GM23248 (cell line): ENCODE results near the gene AKAP17A. TPM values are rescaled to one million over a fixed set of nuclear protein-coding genes. Genes with fewer than 3 reads are reported as not detected.

Experiments used
- DNase-seq: peaks from one replicate; pipeline ENCODE4 v3.0.0-alpha.2; 2015
- H2AFZ ChIP-seq: fragments of 200-600 bp; sonication (generic); 2 replicates; pipeline ENCODE4 v1.6.1; 2016; ENCODE audit warnings: antibody characterized with exemption
- H3F3A ChIP-seq: fragments of 200-600 bp; sonication (generic); 2 replicates; pipeline ENCODE4 v1.6.1; 2016; ENCODE audit warnings: mild to moderate bottlenecking, antibody characterized with exemption, mixed run types; ENCODE audit not compliant: insufficient read depth
- H3K27ac ChIP-seq: fragments of 200-600 bp; sonication (generic); 2 replicates; pipeline ENCODE4 v1.5.1; 2016; ENCODE audit warnings: mild to moderate bottlenecking
- H3K27me3 ChIP-seq: fragments of 200-600 bp; sonication (generic); replicated peaks from 2 replicates; pipeline ENCODE4 v1.6.1; 2016; ENCODE audit warnings: mild to moderate bottlenecking; ENCODE audit not compliant: insufficient read depth
- H3K36me3 ChIP-seq: fragments of 200-600 bp; sonication (generic); 2 replicates; pipeline ENCODE4 v1.6.1; 2016; ENCODE audit warnings: low read depth, mild to moderate bottlenecking
- H3K4me1 ChIP-seq: fragments of 200-600 bp; sonication (generic); 2 replicates; pipeline ENCODE4 v1.6.1; 2016; ENCODE audit warnings: mild to moderate bottlenecking; ENCODE audit not compliant: insufficient read depth
- H3K4me2 ChIP-seq: fragments of 200-600 bp; sonication (generic); one replicate; pipeline ENCODE4 v1.6.1; 2016; ENCODE audit warnings: mild to moderate bottlenecking; ENCODE audit not compliant: unreplicated experiment
- H3K4me3 ChIP-seq: fragments of 200-600 bp; sonication (generic); 2 replicates; pipeline ENCODE4 v1.5.1; 2016; ENCODE audit warnings: mild to moderate bottlenecking
- H3K79me2 ChIP-seq: fragments of 200-600 bp; sonication (generic); 2 replicates; pipeline ENCODE4 v1.6.1; 2016; ENCODE audit warnings: mild to moderate bottlenecking; ENCODE audit not compliant: insufficient read depth
- H3K9ac ChIP-seq: fragments of 200-600 bp; sonication (generic); 2 replicates; pipeline ENCODE4 v1.6.1; 2016; ENCODE audit warnings: mild to moderate bottlenecking
- H3K9me2 ChIP-seq: fragments of 200-600 bp; sonication (generic); 2 replicates; pipeline ENCODE4 v1.6.1; 2016; ENCODE audit warnings: mixed run types, mild to moderate bottlenecking, moderate library complexity; ENCODE audit not compliant: insufficient read depth
- H3K9me3 ChIP-seq: fragments of 200-600 bp; sonication (generic); one replicate; pipeline ENCODE4 v1.6.1; 2017; ENCODE audit warnings: low read depth
- H4K20me1 ChIP-seq: fragments of 200-600 bp; sonication (generic); 2 replicates; pipeline ENCODE4 v1.6.0; 2016; ENCODE audit not compliant: insufficient read depth
- EZH2 ChIP-seq: fragments of 200-600 bp; sonication (generic); IDR thresholded peaks from 2 replicates; pipeline ENCODE4 v1.6.1; 2018; ENCODE audit warnings: antibody characterized with exemption, mild to moderate bottlenecking; ENCODE audit not compliant: insufficient read depth, poor library complexity, severe bottlenecking
- EZH2phosphoT487 ChIP-seq: fragments of 200-600 bp; sonication (generic); IDR thresholded peaks from 2 replicates; pipeline ENCODE4 v1.6.1; 2018; ENCODE audit warnings: antibody characterized with exemption, moderate library complexity, mild to moderate bottlenecking, low read depth; ENCODE audit not compliant: insufficient read depth
- WGBS, 2 experiments: methylation state at CpG; one replicate each; pipeline ENCODE4 v1.1.6; 2015 to 2017; ENCODE audit warnings: low lambda C conversion rate in 2 of 2, low coverage in 1 of 2; ENCODE audit errors: missing lambda C conversion rate in 2 of 2; 5-methylcytosine and 5-hydroxymethylcytosine counted together
- in situ Hi-C: fragments of 300-500 bp; cut with MboI; formaldehyde crosslinking; loops from 2 replicates; pipeline ENCODE4 v1.15.0; 2020
- polyA plus RNA-seq: library from polyadenylated mRNA; unstranded; fragments of >200 nt; fragmentation: Nextera tagmentation; extraction: Ambion mirVana; gene quantifications from 2 replicates; pipeline ENCODE4 v1.2.1, GENCODE V29; 2016
- total RNA-seq: library from RNA; depleted of rRNA; stranded (reverse); fragments of >200 nt; shearing (Covaris generic); gene quantifications from 2 replicates; pipeline ENCODE4 v1.2.3, GENCODE V29; 2014

The AKAP17A gene
- total and polyA plus RNA-seq, 2 experiments from 2014 or later = 11.6 to 23.3 TPM

DNA sequence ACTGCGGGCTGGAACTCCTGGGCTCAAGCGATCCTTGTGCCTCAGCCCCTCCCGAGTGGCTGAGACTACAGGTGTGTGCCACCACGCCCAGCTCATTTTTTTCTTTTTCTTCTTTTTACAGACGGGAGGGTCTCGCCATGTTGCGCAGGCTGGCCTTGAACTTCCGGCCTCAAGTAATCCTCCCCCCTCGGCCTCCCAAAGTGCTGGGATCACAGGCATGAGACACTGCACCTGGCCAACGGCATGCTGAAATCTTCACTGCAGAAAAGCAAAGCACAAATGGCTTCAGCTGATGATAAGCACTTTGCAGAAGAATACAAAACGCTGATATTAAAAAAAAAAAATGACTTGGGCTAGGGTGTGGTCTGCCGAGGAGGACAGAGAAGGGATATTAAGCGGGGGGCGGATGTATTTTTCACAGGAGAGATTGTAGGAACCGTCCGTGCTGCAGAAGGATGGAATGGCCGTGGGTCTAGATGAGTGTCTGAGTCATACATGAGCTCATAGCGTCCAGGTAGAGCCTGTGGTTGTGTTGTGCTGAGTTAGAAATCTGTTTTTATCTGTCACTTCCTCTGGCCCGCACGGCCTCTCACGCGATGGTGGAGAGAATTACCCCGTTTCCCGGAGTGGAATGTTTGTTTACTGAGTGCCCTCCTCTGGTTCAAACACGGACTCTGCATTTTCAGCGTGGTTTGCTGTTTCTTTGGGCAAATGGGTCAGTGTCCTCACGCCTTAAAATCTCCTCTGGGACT is 8.5 kb upstream of the AKAP17A start:
- no peak overlapping the region for H3K4me2 ChIP-seq
- H2AFZ ChIP-seq = no peak overlapping the region
- H3F3A ChIP-seq = no peaks in the 10 kb centered on the region
- no peak overlapping the region for H3K9ac ChIP-seq
- peak; percentile 25 for DNase-seq
- no peaks in the 10 kb centered on the region for H3K9me3 ChIP-seq
- H3K36me3 ChIP-seq = no peaks in the 10 kb centered on the region
- in situ Hi-C loops = no loop called here
- H3K27ac ChIP-seq = no peak overlapping the region
- H3K4me1 ChIP-seq = no peaks in the 10 kb centered on the region
- H3K4me3 ChIP-seq = no peak overlapping the region
- no peaks in the 10 kb centered on the region for H3K27me3 ChIP-seq
- 39 to 41% methylated on average over 26 to 27 of the region's 27 CpGs for WGBS, 2 experiments
- H3K9me2 ChIP-seq = no peaks in the 10 kb centered on the region
- no peaks in the 10 kb centered on the region for H4K20me1 ChIP-seq
- TF ChIP-seq EZH2 (no peak), EZH2phosphoT487 (no peak)
- H3K79me2 ChIP-seq = no peaks in the 10 kb centered on the region

DNA sequence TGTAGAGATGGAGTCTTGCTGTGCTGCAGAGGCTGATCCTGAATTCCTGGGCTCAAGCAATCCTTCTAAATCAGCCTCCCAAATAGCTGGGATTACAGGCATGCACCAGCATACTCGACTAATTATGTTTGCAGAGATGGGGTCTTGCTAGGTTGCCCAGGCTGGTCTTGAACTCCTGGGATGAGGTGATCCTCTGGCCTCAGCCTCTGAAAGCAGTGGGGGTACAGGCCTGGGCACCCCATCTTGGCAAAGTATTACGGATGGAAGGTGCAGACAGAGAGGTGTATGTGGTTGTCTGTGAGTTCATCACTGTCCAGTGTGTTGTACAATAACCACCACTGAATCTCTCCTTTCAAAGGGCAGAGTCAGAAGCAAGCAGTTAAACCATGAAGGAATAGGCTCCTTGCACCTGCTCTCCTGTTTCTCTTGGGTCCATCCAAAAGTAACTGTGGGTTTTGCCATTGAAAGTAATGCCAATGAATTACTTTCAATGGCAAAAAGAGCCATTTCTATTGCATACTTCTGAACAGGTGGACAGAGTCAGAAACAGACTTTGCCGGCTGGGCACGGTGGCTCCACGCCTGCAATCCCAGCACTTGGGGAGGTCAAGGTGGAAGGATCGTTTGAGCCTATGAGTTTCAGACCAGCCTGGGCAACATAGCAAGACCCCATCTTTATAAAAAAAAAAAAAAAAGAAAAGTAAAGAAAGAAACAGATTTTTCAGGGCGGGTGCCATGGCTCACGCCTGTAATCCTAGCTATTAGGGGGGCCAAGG is 7.0 kb upstream of the AKAP17A start:
- no peak for DNase-seq
- Histone ChIP-seq H3K4me3 (no peak overlapping the region), H4K20me1 (no peaks in the 10 kb centered on the region), H3K27me3 (no peaks in the 10 kb centered on the region), H3K27ac (no peak overlapping the region), H3K36me3 (no peaks in the 10 kb centered on the region), H3K9me3 (no peaks in the 10 kb centered on the region), H2AFZ (no peak overlapping the region), H3K9ac (no peak overlapping the region), H3K4me1 (no peaks in the 10 kb centered on the region), H3K9me2 (no peaks in the 10 kb centered on the region), H3F3A (no peaks in the 10 kb centered on the region), H3K4me2 (no peak overlapping the region), H3K79me2 (no peaks in the 10 kb centered on the region)
- TF ChIP-seq EZH2 (no peak), EZH2phosphoT487 (no peak)
- in situ Hi-C loops = no loop called here
- 60 to 61% methylated on average over 8 of the region's 8 CpGs for whole genome bisulfite sequencing, 2 experiments

DNA sequence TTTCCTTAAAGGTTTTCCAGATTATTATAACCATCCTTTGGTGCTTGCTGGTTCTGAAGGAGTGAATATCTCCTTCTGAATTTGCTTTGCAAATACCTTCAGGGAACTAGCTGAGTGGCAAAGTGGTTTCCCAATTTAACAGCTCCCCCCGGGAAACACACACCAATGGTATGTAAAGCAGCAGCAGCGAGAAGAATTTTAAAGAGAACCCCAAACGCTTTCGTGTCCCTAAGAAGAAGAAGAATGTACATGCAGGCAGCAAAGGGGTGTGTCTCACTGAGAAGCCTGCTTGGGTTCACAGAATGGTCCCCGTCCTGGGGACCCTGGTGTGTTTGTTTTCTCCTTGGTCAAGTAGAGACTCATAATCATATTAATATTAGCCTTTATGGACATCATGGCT is 4.2 kb upstream of the AKAP17A start:
- no peak overlapping the region for H2AFZ ChIP-seq
- no peaks in the 10 kb centered on the region for H3K9me2 ChIP-seq
- no peaks in the 10 kb centered on the region for H3F3A ChIP-seq
- no peaks in the 10 kb centered on the region for H3K9me3 ChIP-seq
- H3K4me1 ChIP-seq = no peaks in the 10 kb centered on the region
- no peaks in the 10 kb centered on the region for H3K27me3 ChIP-seq
- no peaks in the 10 kb centered on the region for H4K20me1 ChIP-seq
- in situ Hi-C loops = no loop called here
- H3K79me2 ChIP-seq = peaks cover 5% of the 10 kb centered on the region
- H3K9ac ChIP-seq = no peak overlapping the region
- no peak overlapping the region for H3K27ac ChIP-seq
- no peak overlapping the region for H3K4me2 ChIP-seq
- H3K36me3 ChIP-seq = no peaks in the 10 kb centered on the region
- no peak for DNase-seq
- TF ChIP-seq EZH2 (no peak), EZH2phosphoT487 (no peak)
- H3K4me3 ChIP-seq = no peak overlapping the region
- 20 to 30% methylated on average over 5 of the region's 5 CpGs for WGBS, 2 experiments

DNA sequence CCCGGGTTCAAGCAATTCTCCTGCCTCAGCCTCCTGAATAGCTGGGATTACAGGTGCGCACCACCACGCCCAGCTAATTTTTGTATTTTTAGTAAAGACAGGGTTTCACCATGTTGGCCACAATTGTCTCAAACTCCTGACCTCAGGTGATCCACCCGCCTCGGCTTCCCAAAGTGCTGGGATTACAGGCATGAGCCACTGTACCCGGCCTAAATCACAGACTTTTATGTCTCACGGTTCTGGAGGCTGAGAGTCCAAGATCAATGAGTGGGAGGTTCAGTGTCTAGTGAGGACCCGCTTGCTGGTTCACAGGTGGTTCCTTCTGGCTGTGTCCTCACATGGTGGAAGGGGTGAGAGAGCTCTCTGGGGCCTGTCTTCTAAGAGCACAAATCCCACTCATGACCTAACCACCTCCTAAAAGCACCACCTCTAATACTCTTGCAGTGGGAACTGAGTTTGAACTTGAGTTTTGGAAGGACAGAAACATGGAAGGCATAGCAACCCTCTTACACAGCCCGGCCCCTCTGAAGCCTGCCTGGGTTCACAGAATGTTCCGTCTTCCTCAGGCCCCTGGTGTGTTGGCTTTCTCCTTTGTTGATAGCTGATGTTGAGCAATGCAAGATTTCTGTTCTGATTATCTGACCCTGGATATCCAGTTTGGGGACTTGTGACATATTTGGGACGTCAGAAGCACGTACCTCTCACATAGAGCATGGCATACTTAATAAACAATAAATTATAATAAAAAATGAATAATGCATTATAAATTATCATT is 1.9 kb upstream of the AKAP17A start:
- in situ Hi-C loops = no loop called here

More for the DNA sequence above, 1.9 kb upstream of the AKAP17A start:
- H3K4me2 ChIP-seq = no peak overlapping the region
- TF ChIP-seq EZH2phosphoT487 (no peak), EZH2 (no peak)
- WGBS, 2 experiments = 84 to 92% methylated on average over 11 to 12 of the region's 12 CpGs
- peaks cover 3% of the 10 kb centered on the region; the same call in 1 of the 2 replicates for H3K4me1 ChIP-seq
- no peak overlapping the region for H2AFZ ChIP-seq
- no peaks in the 10 kb centered on the region for H3K27me3 ChIP-seq
- H3K36me3 ChIP-seq = no peaks in the 10 kb centered on the region; the same call in 1 of the 2 replicates
- H3K9me3 ChIP-seq = no peaks in the 10 kb centered on the region
- 0 out of 2 replicates have a peak, but pooled peaks cover 5% of the 10 kb centered on the region for H3F3A ChIP-seq
- DNase-seq = no peak
- H3K9me2 ChIP-seq = no peaks in the 10 kb centered on the region
- no peak overlapping the region for H3K27ac ChIP-seq
- H3K4me3 ChIP-seq = no peak overlapping the region
- no peak overlapping the region for H3K9ac ChIP-seq
- no peaks in the 10 kb centered on the region for H4K20me1 ChIP-seq
- H3K79me2 ChIP-seq = peaks cover 29% of the 10 kb centered on the region
